ENCODE results near the gene ITPR1.

DNA sequence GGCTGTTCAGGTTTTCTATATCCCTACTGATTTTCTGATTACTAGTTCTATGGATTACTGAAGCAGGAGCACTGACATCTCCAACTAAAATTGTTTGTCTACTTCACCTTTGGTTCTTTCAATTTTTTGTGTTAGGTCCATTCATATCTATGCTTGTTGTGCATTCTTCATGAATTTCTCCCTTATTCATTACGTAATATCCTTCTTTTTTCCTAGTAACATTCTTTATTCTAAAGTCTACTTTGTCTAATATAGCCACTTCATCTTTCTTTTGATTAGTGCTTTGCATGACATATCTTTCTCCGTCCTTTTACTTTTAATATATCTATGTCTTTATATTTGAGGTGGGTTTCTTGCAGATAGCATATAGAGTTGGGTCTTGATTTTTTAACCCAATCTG is 369.8 kb downstream of the ITPR1 start:
- TF ChIP-seq CSDC2 (CRISPR knock-in tag; IDR thresholded peaks at IDR 0.05) (no peak), ISL1 (CRISPR knock-in tag; IDR thresholded peaks at IDR 0.05) (no peak), ZFP30 (CRISPR knock-in tag; IDR thresholded peaks at IDR 0.05) (no peak), PPARA (CRISPR knock-in tag; IDR thresholded peaks at IDR 0.05; ENCODE audit: borderline replicate concordance) (no peak), ARNTL (CRISPR knock-in tag; IDR thresholded peaks at IDR 0.05; ENCODE audit: borderline replicate concordance, low read depth) (no peak), ZFP3 (CRISPR knock-in tag; IDR thresholded peaks at IDR 0.05) (no peak), ZNF565 (CRISPR knock-in tag; conservative IDR thresholded peaks at IDR 0.05; ENCODE audit: low read depth) (no peak), ZNF8 (CRISPR knock-in tag; IDR thresholded peaks at IDR 0.05) (no peak), ZC3H10 (CRISPR knock-in tag; IDR thresholded peaks at IDR 0.05) (no peak)
- TF ChIP-seq, protein P1, sequence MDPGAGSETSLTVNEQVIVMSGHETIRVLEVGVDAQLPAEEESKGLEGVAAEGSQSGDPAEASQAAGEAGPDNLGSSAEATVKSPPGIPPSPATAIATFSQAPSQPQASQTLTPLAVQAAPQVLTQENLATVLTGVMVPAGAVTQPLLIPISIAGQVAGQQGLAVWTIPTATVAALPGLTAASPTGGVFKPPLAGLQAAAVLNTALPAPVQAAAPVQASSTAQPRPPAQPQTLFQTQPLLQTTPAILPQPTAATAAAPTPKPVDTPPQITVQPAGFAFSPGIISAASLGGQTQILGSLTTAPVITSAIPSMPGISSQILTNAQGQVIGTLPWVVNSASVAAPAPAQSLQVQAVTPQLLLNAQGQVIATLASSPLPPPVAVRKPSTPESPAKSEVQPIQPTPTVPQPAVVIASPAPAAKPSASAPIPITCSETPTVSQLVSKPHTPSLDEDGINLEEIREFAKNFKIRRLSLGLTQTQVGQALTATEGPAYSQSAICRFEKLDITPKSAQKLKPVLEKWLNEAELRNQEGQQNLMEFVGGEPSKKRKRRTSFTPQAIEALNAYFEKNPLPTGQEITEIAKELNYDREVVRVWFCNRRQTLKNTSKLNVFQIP (CRISPR knock-in tag; IDR thresholded peaks at IDR 0.05; ENCODE audit: borderline replicate concordance, low read depth), result no peak
- TF ChIP-seq, protein P2, sequence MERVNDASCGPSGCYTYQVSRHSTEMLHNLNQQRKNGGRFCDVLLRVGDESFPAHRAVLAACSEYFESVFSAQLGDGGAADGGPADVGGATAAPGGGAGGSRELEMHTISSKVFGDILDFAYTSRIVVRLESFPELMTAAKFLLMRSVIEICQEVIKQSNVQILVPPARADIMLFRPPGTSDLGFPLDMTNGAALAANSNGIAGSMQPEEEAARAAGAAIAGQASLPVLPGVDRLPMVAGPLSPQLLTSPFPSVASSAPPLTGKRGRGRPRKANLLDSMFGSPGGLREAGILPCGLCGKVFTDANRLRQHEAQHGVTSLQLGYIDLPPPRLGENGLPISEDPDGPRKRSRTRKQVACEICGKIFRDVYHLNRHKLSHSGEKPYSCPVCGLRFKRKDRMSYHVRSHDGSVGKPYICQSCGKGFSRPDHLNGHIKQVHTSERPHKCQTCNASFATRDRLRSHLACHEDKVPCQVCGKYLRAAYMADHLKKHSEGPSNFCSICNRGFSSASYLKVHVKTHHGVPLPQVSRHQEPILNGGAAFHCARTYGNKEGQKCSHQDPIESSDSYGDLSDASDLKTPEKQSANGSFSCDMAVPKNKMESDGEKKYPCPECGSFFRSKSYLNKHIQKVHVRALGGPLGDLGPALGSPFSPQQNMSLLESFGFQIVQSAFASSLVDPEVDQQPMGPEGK (CRISPR knock-in tag; IDR thresholded peaks at IDR 0.05; ENCODE audit: borderline replicate concordance), result no peak
- TF ChIP-seq, protein P3, sequence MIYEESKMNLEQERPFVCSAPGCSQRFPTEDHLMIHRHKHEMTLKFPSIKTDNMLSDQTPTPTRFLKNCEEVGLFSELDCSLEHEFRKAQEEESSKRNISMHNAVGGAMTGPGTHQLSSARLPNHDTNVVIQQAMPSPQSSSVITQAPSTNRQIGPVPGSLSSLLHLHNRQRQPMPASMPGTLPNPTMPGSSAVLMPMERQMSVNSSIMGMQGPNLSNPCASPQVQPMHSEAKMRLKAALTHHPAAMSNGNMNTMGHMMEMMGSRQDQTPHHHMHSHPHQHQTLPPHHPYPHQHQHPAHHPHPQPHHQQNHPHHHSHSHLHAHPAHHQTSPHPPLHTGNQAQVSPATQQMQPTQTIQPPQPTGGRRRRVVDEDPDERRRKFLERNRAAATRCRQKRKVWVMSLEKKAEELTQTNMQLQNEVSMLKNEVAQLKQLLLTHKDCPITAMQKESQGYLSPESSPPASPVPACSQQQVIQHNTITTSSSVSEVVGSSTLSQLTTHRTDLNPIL (CRISPR knock-in tag; IDR thresholded peaks at IDR 0.05; ENCODE audit: low read depth), result no peak
- TF ChIP-seq, protein P4, sequence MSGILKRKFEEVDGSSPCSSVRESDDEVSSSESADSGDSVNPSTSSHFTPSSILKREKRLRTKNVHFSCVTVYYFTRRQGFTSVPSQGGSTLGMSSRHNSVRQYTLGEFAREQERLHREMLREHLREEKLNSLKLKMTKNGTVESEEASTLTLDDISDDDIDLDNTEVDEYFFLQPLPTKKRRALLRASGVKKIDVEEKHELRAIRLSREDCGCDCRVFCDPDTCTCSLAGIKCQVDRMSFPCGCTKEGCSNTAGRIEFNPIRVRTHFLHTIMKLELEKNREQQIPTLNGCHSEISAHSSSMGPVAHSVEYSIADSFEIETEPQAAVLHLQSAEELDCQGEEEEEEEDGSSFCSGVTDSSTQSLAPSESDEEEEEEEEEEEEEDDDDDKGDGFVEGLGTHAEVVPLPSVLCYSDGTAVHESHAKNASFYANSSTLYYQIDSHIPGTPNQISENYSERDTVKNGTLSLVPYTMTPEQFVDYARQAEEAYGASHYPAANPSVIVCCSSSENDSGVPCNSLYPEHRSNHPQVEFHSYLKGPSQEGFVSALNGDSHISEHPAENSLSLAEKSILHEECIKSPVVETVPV (CRISPR knock-in tag; IDR thresholded peaks at IDR 0.05), result no peak

All from SK-N-SH treated with all-trans-retinoic acid at 6 μM for 48 hours (cell line).